Measurements from ENCODE around the gene MFSD6L.

Gene MFSD6L

DNA sequence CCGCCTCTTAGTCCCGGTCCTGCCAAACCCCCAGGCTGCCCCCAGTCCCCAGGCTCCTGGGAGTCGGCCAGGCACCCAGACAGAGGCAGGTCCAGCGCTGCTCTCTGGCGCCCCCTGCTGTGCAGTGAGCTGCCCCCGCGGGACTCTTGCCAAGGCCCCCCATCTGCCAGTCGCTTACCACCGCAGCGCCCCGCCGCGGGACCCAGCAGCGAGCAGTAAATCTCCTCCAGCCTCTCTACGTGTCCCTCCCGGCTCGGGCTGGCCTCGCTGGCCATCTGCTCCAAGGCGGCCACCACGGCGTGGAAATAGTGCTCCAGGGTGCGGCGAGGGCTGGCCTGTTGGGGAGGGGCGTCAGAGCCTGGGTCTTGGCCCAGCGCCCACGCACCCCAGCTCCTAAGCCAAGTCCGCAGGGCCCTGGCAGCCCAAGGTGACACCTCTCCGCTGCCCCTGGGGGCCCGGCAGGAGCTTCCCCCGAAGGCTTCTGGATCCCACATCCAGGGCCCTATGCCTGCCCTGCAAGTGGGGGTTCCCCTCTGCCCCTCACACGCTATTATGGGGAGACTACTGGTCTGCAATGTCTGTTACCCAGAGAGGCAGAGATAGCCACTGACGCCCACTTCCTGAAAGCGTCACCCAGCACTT, 33.7 kb upstream of the MFSD6L start:
- Histone ChIP-seq H3F3A (ENCODE audit: low read depth) (no peaks in the 10 kb centered on the region), H3K79me2 (ENCODE audit: insufficient read depth, low read length) (no peaks in the 10 kb centered on the region), H3K9me2 (replicated peaks; ENCODE audit: low read depth, low read length) (no peaks in the 10 kb centered on the region), H3K9me3 (ENCODE audit: insufficient read depth, low read depth, low read length) (no peaks in the 10 kb centered on the region), H4K20me1 (ENCODE audit: insufficient read depth, low read length, poor library complexity, severe bottlenecking) (no peaks in the 10 kb centered on the region), H3K4me1 (ENCODE audit: insufficient read depth, low read length, poor library complexity, severe bottlenecking) (no peaks in the 10 kb centered on the region), H3K27me3 (ENCODE audit: insufficient read depth, low read length, poor library complexity, severe bottlenecking) (no peaks in the 10 kb centered on the region), H2AFZ (ENCODE audit: low read length) (no peak overlapping the region), H3K4me2 (ENCODE audit: low read depth, low read length, poor library complexity, severe bottlenecking) (no peak overlapping the region), H3K9ac (ENCODE audit: low read depth, low read length, poor library complexity, severe bottlenecking) (no peak overlapping the region), H3K36me3 (ENCODE audit: insufficient read depth, low read length) (peaks cover 40% of the 10 kb centered on the region; the same call in 1 of the 2 replicates), H3K4me3 (ENCODE audit: low read length, poor library complexity, severe bottlenecking) (no peak overlapping the region)
- TF ChIP-seq, protein P1, sequence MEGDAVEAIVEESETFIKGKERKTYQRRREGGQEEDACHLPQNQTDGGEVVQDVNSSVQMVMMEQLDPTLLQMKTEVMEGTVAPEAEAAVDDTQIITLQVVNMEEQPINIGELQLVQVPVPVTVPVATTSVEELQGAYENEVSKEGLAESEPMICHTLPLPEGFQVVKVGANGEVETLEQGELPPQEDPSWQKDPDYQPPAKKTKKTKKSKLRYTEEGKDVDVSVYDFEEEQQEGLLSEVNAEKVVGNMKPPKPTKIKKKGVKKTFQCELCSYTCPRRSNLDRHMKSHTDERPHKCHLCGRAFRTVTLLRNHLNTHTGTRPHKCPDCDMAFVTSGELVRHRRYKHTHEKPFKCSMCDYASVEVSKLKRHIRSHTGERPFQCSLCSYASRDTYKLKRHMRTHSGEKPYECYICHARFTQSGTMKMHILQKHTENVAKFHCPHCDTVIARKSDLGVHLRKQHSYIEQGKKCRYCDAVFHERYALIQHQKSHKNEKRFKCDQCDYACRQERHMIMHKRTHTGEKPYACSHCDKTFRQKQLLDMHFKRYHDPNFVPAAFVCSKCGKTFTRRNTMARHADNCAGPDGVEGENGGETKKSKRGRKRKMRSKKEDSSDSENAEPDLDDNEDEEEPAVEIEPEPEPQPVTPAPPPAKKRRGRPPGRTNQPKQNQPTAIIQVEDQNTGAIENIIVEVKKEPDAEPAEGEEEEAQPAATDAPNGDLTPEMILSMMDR (conservative IDR thresholded peaks at IDR 0.05; ENCODE audit: low read length) = peak; percentile 73
- TF ChIP-seq EZH2phosphoT487 (IDR thresholded peaks at IDR 0.05; ENCODE audit: borderline replicate concordance) = no peak

DNA sequence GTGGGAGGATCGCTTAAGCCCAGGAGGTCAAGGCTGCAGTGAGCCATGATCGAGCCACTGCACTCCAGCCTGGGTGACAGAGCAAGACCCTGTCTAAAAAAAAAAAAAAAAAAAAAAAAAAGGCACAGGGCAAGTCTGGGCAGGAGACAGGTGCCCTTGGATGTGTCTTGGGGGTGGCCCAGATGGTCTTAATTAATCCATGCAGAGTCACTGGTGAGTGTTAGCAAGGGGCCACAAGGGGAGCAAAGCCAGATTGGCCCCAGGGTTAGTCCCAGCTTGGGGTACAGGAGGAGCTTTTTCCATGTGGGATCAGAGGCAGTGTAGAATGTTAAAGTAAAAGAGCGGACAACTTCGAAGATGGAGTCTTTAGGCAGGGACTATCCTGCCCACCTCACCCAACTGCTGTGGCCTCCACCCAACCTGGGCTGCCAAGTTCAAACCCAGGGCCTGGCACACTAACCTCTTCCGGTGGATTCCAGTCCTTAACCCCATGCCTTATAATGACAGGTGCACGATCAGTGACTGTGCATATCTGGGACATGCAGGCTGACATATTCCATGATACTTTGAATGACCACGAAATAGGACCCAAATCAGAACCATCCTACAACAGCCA, 32.2 kb upstream of the MFSD6L start:
- no peaks in the 10 kb centered on the region for H3K79me2 ChIP-seq (ENCODE audit: insufficient read depth, low read length)

DNA sequence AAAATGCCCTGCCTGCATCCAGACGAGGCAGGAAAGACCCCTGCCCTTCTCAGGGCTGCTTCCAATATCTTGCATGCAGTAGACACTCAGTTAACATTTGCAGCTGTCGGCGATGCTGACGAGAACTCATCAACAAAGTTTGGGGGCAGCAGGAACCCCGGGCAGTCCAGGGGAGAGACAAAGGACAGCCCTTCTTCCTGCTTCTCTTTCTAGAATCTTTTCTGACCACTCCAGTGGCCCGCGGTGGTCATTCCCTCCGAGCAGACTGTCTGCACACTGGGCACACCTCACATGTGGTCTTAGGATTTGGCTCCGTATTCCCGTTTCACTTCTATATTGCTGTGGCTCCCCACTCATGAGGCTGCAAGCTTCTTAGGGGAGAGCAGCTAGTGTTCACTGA, 31.0 kb upstream of the MFSD6L start:
- Histone ChIP-seq H3K4me2 (ENCODE audit: low read depth, low read length, poor library complexity, severe bottlenecking) (no peak overlapping the region), H3K9me2 (replicated peaks; ENCODE audit: low read depth, low read length) (no peaks in the 10 kb centered on the region), H3K9ac (ENCODE audit: low read depth, low read length, poor library complexity, severe bottlenecking) (no peak overlapping the region), H3K4me3 (ENCODE audit: low read length, poor library complexity, severe bottlenecking) (no peak overlapping the region), H3K27me3 (ENCODE audit: insufficient read depth, low read length, poor library complexity, severe bottlenecking) (no peaks in the 10 kb centered on the region), H2AFZ (ENCODE audit: low read length) (no peak overlapping the region), H3K4me1 (ENCODE audit: insufficient read depth, low read length, poor library complexity, severe bottlenecking) (peaks cover 4% of the 10 kb centered on the region), H3F3A (ENCODE audit: low read depth) (no peaks in the 10 kb centered on the region), H4K20me1 (ENCODE audit: insufficient read depth, low read length, poor library complexity, severe bottlenecking) (no peaks in the 10 kb centered on the region), H3K36me3 (ENCODE audit: insufficient read depth, low read length) (peaks cover 20% of the 10 kb centered on the region; the same call in 1 of the 2 replicates), H3K9me3 (ENCODE audit: insufficient read depth, low read depth, low read length) (no peaks in the 10 kb centered on the region), H3K79me2 (ENCODE audit: insufficient read depth, low read length) (no peaks in the 10 kb centered on the region)
- TF ChIP-seq, protein P1 (conservative IDR thresholded peaks at IDR 0.05; ENCODE audit: low read length) = no peak
- TF ChIP-seq EZH2phosphoT487 (IDR thresholded peaks at IDR 0.05; ENCODE audit: borderline replicate concordance) = no peak

More for the DNA sequence above, 32.2 kb upstream of the MFSD6L start:
- H3K9ac ChIP-seq (ENCODE audit: low read depth, low read length, poor library complexity, severe bottlenecking) = no peak overlapping the region
- no peak overlapping the region for H3K4me2 ChIP-seq (ENCODE audit: low read depth, low read length, poor library complexity, severe bottlenecking)
- H3K9me3 ChIP-seq (ENCODE audit: insufficient read depth, low read depth, low read length) = no peaks in the 10 kb centered on the region
- H4K20me1 ChIP-seq (ENCODE audit: insufficient read depth, low read length, poor library complexity, severe bottlenecking) = no peaks in the 10 kb centered on the region
- H3K4me1 ChIP-seq (ENCODE audit: insufficient read depth, low read length, poor library complexity, severe bottlenecking) = no peaks in the 10 kb centered on the region
- H2AFZ ChIP-seq (ENCODE audit: low read length) = no peak overlapping the region
- no peak for TF ChIP-seq EZH2phosphoT487 (IDR thresholded peaks at IDR 0.05; ENCODE audit: borderline replicate concordance)
- TF ChIP-seq, protein P1 (conservative IDR thresholded peaks at IDR 0.05; ENCODE audit: low read length) = no peak
- no peaks in the 10 kb centered on the region for H3K27me3 ChIP-seq (ENCODE audit: insufficient read depth, low read length, poor library complexity, severe bottlenecking)
- no peak overlapping the region for H3K4me3 ChIP-seq (ENCODE audit: low read length, poor library complexity, severe bottlenecking)
- no peaks in the 10 kb centered on the region for H3F3A ChIP-seq (ENCODE audit: low read depth)
- H3K9me2 ChIP-seq (replicated peaks; ENCODE audit: low read depth, low read length) = no peaks in the 10 kb centered on the region
- H3K36me3 ChIP-seq (ENCODE audit: insufficient read depth, low read length) = peaks cover 31% of the 10 kb centered on the region; the same call in 1 of the 2 replicates

Measured in Loucy (cell line).